Measurements from ENCODE around the gene ACOT11. TPM values are rescaled to one million over a fixed set of nuclear protein-coding genes. Genes with fewer than 3 reads are reported as not detected.

The ACOT11 gene
- total RNA-seq, 1 donor from 2014 or later: 3.4 TPM

GRCh38 chr1:54640361-54640760, 92.3 kb downstream of the ACOT11 start:
- Histone ChIP-seq H3K36me3 (ENCODE audit: control insufficient read depth, insufficient read depth, low read length) (no peaks in the 10 kb centered on the region), H3K27me3 (ENCODE audit: control insufficient read depth, insufficient read depth, low read length) (no peaks in the 10 kb centered on the region), H3K4me3 (ENCODE audit: low read depth, low read length) (no peak overlapping the region)
- FAIRE-seq (no peak), DNase-seq (ENCODE audit: low read depth) (no peak)
- TF ChIP-seq CTCF (IDR thresholded peaks at IDR 0.05; ENCODE audit: insufficient read depth, low read length, severe bottlenecking): no peak

GRCh38 chr1:54640863-54641836, 93.1 kb downstream of the ACOT11 start, which contains the start of gene MROH7:
Gene MROH7, plus strand, starts transcription at chr1:54641786. Its CDS starts 11,141 bp downstream, at chr1:54652927.
- no peaks in the 10 kb centered on the region for H3K27me3 ChIP-seq (ENCODE audit: control insufficient read depth, insufficient read depth, low read length)
- no peak for TF ChIP-seq CTCF (IDR thresholded peaks at IDR 0.05; ENCODE audit: insufficient read depth, low read length, severe bottlenecking)
- no peaks in the 10 kb centered on the region for H3K36me3 ChIP-seq (ENCODE audit: control insufficient read depth, insufficient read depth, low read length)
- H3K4me3 ChIP-seq (ENCODE audit: low read depth, low read length): no peak within 1 kb of the TSS
- DNase-seq (ENCODE audit: low read depth): no peak
- peak; percentile 81 for FAIRE-seq

- FAIRE-seq: no peak
- H3K27me3 ChIP-seq (ENCODE audit: control insufficient read depth, insufficient read depth, low read length): no peaks in the 10 kb centered on the region
- H3K36me3 ChIP-seq (ENCODE audit: control insufficient read depth, insufficient read depth, low read length): no peaks in the 10 kb centered on the region
- no peak for TF ChIP-seq CTCF (IDR thresholded peaks at IDR 0.05; ENCODE audit: insufficient read depth, low read length, severe bottlenecking)
- no peak for DNase-seq (ENCODE audit: low read depth)
- no peak overlapping the region for H3K4me3 ChIP-seq (ENCODE audit: low read depth, low read length)
Measured at GRCh38 chr1:54643736-54644135, 95.7 kb downstream of the ACOT11 start.

GRCh38 chr1:54645806-54646676, 98.0 kb downstream of the ACOT11 start:
- Histone ChIP-seq H3K27me3 (ENCODE audit: control insufficient read depth, insufficient read depth, low read length) (peaks cover 2% of the 10 kb centered on the region), H3K4me3 (ENCODE audit: low read depth, low read length) (no peak overlapping the region), H3K36me3 (ENCODE audit: control insufficient read depth, insufficient read depth, low read length) (no peaks in the 10 kb centered on the region)
- DNase-seq (ENCODE audit: low read depth) (no peak), FAIRE-seq (no peak)
- TF ChIP-seq CTCF (IDR thresholded peaks at IDR 0.05; ENCODE audit: insufficient read depth, low read length, severe bottlenecking): no peak

- Histone ChIP-seq H3K36me3 (ENCODE audit: control insufficient read depth, insufficient read depth, low read length) (no peaks in the 10 kb centered on the region), H3K4me3 (ENCODE audit: low read depth, low read length) (no peak overlapping the region), H3K27me3 (ENCODE audit: control insufficient read depth, insufficient read depth, low read length) (peaks cover 4% of the 10 kb centered on the region)
- no peak for TF ChIP-seq CTCF (IDR thresholded peaks at IDR 0.05; ENCODE audit: insufficient read depth, low read length, severe bottlenecking)
- FAIRE-seq (no peak), DNase-seq (ENCODE audit: low read depth) (no peak)
Measured at GRCh38 chr1:54649130-54649898, 101.3 kb downstream of the ACOT11 start.

All from bronchial epithelial cell (primary cell).